A673 (cell line): ENCODE data around the gene MMP24OS.

Source experiments
- EZH2 ChIP-seq: fragments of 200-600 bp; sonication (generic); IDR thresholded peaks from 2 replicates; pipeline ENCODE4 v1.6.1; 2017; ENCODE audit warnings: borderline replicate concordance, low read depth, mild to moderate bottlenecking, mixed read lengths, antibody characterized with exemption, low read length; ENCODE audit not compliant: poor library complexity, severe bottlenecking
- TF ChIP-seq, protein P1 (sequence below): fragments of 300-800, 200-600 bp; sonication (generic); conservative IDR thresholded peaks from 2 replicates; pipeline ENCODE4 v1.5.1; 2017; ENCODE audit warnings: low read depth, mild to moderate bottlenecking, antibody characterized with exemption, low read length, moderate library complexity, mixed read lengths

DNA sequence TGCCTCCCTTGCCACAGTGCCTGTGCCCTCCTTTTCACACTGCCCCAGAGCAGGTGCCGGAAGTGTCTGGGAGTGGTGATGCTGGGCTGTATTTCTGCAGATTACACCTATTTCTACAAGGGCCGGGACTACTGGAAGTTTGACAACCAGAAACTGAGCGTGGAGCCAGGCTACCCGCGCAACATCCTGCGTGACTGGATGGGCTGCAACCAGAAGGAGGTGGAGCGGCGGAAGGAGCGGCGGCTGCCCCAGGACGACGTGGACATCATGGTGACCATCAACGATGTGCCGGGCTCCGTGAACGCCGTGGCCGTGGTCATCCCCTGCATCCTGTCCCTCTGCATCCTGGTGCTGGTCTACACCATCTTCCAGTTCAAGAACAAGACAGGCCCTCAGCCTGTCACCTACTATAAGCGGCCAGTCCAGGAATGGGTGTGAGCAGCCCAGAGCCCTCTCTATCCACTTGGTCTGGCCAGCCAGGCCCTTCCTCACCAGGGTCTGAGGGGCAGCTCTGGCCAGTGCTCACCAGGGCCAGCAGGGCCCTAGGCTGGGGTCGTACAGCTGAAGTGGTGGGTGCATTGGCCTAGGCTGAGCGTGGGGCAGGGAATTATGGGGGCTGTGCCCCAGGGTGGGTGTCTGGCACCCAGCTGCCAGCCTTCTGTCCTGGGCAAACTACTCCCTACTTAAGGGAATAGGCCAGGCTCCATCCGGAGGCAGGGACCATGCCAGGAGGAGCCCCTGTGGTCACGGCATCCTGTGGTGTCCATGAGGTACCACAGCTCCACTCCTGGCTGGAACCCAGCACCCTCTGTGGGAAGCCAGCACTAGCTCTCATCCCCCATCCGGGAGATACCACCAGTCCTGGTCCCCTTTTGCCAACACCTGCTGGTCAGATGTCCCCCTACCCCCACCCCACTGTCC lies 3.5 kb downstream of the MMP24OS start:
- TF ChIP-seq, protein P1, sequence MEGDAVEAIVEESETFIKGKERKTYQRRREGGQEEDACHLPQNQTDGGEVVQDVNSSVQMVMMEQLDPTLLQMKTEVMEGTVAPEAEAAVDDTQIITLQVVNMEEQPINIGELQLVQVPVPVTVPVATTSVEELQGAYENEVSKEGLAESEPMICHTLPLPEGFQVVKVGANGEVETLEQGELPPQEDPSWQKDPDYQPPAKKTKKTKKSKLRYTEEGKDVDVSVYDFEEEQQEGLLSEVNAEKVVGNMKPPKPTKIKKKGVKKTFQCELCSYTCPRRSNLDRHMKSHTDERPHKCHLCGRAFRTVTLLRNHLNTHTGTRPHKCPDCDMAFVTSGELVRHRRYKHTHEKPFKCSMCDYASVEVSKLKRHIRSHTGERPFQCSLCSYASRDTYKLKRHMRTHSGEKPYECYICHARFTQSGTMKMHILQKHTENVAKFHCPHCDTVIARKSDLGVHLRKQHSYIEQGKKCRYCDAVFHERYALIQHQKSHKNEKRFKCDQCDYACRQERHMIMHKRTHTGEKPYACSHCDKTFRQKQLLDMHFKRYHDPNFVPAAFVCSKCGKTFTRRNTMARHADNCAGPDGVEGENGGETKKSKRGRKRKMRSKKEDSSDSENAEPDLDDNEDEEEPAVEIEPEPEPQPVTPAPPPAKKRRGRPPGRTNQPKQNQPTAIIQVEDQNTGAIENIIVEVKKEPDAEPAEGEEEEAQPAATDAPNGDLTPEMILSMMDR, result no peak
- no peak for TF ChIP-seq EZH2
